Measurements from ENCODE around the gene SYT2. TPM values are rescaled to one million over a fixed set of nuclear protein-coding genes. Genes with fewer than 3 reads are reported as not detected.

The SYT2 gene
- total and polyA plus RNA-seq, 2 of the 13 experiments (the other 11 are each of a cell fraction or from before 2014, with no cell fraction given) = not detected

GRCh38 chr1:202642619-202643291, 67.5 kb downstream of the SYT2 start:
- Histone ChIP-seq H3K4me2 (ENCODE audit: low read depth, low read length) (peak overlapping the region; percentile 63), H4K20me1 (ENCODE audit: insufficient read depth, low read length) (peaks cover 2% of the 10 kb centered on the region; the same call in 1 of the 2 replicates), H3K36me3 (replicated peaks in 1 of 2; ENCODE audit: control insufficient read depth in 1 of 2, insufficient read depth in 2 of 2, low read length in 2 of 2) (no peaks in the 10 kb centered on the region), H3K9ac (ENCODE audit: insufficient read depth, low read depth, low read length) (no peak overlapping the region), H3K27me3 (ENCODE audit: control insufficient read depth in 1 of 2, insufficient read depth in 2 of 2, low read length in 2 of 2) (peaks cover 9 to 63% of the 10 kb centered on the region in 2 experiments), H3K4me3 (replicated peaks in 1 of 3; ENCODE audit: insufficient read depth in 1 of 3, low read depth in 2 of 3, low read length in 3 of 3) (peak overlapping the region in 2 of 3 experiments; percentile 9 to 59; a peak in 3 of 6 replicates), H3K27ac (ENCODE audit: extremely low read length, insufficient read depth, low read length) (no peak overlapping the region), H3K4me1 (ENCODE audit: insufficient read depth, low read length) (peaks cover 35% of the 10 kb centered on the region), H2AFZ (ENCODE audit: low read length) (no peak overlapping the region), H3K79me2 (ENCODE audit: insufficient read depth, low read length) (no peaks in the 10 kb centered on the region), H3K9me3 (ENCODE audit: low read length) (no peaks in the 10 kb centered on the region)
- DNase-seq (ENCODE audit: low spot score) (no peak), ATAC-seq (peak; percentile 44), FAIRE-seq (no peak)
- in situ Hi-C loops (cut with HindIII; ENCODE audit: extremely low pct_ligation_motif_present, low pct_unique_long_range_greater_than_20kb) = no loop called here
- ChIA-PET CTCF (ENCODE audit: low intra/inter-chr PET ratio, low total read pairs) (no interaction called here), POLR2A (no interaction called here)
- TF ChIP-seq ZNF777 (CRISPR knock-in tag; IDR thresholded peaks at IDR 0.05) = peak; percentile 46; the same call in 1 of the 2 replicates
- no peak for TF ChIP-seq THAP8 (CRISPR knock-in tag; IDR thresholded peaks at IDR 0.05; ENCODE audit: borderline replicate concordance)
- TF ChIP-seq HDAC6 (IDR thresholded peaks at IDR 0.05; ENCODE audit: low read depth, low read length) = no peak
- no peak for TF ChIP-seq ZNF770 (CRISPR knock-in tag; IDR thresholded peaks at IDR 0.05)
- peak; percentile 56; the same call in 1 of the 2 replicates for TF ChIP-seq EZH2 (conservative IDR thresholded peaks at IDR 0.05; ENCODE audit: low read depth, low read length)
- TF ChIP-seq HMGXB4 (CRISPR knock-in tag; IDR thresholded peaks at IDR 0.05; ENCODE audit: borderline replicate concordance in 1 of 2, low read depth in 1 of 2) = no peak
- no peak for TF ChIP-seq ZNF792 (CRISPR knock-in tag; IDR thresholded peaks at IDR 0.05)
- TF ChIP-seq ZSCAN25 (CRISPR knock-in tag; IDR thresholded peaks at IDR 0.05) = no peak
- TF ChIP-seq ZBTB14 (CRISPR knock-in tag; IDR thresholded peaks at IDR 0.05) = no peak
- TF ChIP-seq ZNF589 (CRISPR knock-in tag; conservative IDR thresholded peaks at IDR 0.05) = no peak
- TF ChIP-seq CEBPB (IDR thresholded peaks at IDR 0.05; ENCODE audit: borderline replicate concordance, low read depth, low read length) = no peak
- TF ChIP-seq SNAPC5 (CRISPR knock-in tag; IDR thresholded peaks at IDR 0.05; ENCODE audit: borderline replicate concordance) = no peak
- intact Hi-C loops (cut with micrococcal nuclease; ENCODE audit: unreplicated experiment) = no loop called here
- no TSS peak for BruUV-seq (replicated peaks)
- 10% methylated on average over 18 of the region's 58 CpGs for WGBS (ENCODE audit: low lambda C conversion rate)
